HEK293 (cell line): ENCODE measurements around the gene SLC38A9.

Source experiments
- CTCF ChIP-seq: fragments of 450-650 bp; formaldehyde crosslinking; IDR thresholded peaks from 2 replicates; pipeline ENCODE4 v1.5.1; 2016; ENCODE audit warnings: missing biosample characterization, missing genetic modification characterization
- HOXC10 ChIP-seq: sonication (generic); formaldehyde crosslinking; IDR thresholded peaks from 2 replicates; pipeline ENCODE4 v1.8.1; 2023; ENCODE audit warnings: mild to moderate bottlenecking, missing genetic modification reagents
- ZBTB21 ChIP-seq: fragments of 450-650 bp; formaldehyde crosslinking; IDR thresholded peaks from 2 replicates; pipeline ENCODE4 v1.5.1; 2017; ENCODE audit warnings: missing biosample characterization, missing genetic modification characterization

DNA sequence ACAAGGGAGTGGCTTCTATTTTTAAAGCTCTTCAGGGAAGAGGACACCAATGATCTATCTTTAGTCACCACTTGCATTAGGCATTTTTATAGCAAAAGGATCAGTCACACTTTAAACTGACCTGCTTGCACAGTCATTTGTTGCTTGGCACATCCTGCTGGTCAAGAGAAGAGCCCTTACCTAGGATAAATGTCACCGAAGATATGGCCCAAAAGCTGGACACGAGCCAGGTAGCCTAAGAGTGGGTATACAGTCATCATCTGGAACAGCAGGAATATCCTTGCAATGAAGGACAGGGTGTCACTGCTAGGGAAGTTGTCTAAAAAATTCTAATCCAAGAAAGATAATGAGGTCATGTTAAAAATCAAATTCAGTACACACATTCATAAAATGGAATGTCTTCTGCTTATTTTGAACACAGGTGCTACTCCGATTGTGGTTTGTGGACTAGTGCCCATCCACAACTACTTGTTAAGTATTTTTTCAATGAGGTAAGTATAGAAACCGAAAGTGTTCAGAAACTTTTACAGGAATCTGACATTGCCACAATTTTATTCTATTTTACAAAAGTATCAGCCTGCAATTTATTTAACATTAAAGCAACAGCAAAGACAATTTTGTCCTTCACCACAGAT, 78.4 kb downstream of the SLC38A9 start:
- TF ChIP-seq HOXC10 (CRISPR knock-in tag) (no peak), ZBTB21 (tag by site-specific recombination) (no peak), CTCF (tag by site-specific recombination) (no peak)
